Astrocyte (in vitro differentiated cells and primary cell): ENCODE results near the gene SYT4. TPM values are rescaled to one million over a fixed set of nuclear protein-coding genes. Genes with fewer than 3 reads are reported as not detected.

ENCODE experiments used
- DNase-seq: peaks from one replicate; pipeline ENCODE4 v3.0.0-alpha.2; 2010; ENCODE audit warnings: low read depth
- FAIRE-seq: peaks from 2 replicates; lab custom pipeline; 2011; peaks lifted over from hg19 to GRCh38; lab: Jason Lieb, UNC
- H2AFZ ChIP-seq: 2 replicates; pipeline ENCODE4 v1.6.0; 2012; ENCODE audit warnings: low read depth, low read length, inconsistent platforms
- H3K27ac ChIP-seq: 2 replicates; pipeline ENCODE4 v1.5.1; 2011; ENCODE audit warnings: low read depth, low read length, inconsistent platforms
- H3K27me3 ChIP-seq: 2 replicates; pipeline ENCODE4 v1.6.0; 2011; ENCODE audit warnings: low read length, inconsistent platforms; ENCODE audit not compliant: insufficient read depth
- H3K36me3 ChIP-seq: 2 replicates; pipeline ENCODE4 v1.5.1; 2011; ENCODE audit warnings: low read length, inconsistent platforms; ENCODE audit not compliant: insufficient read depth
- H3K4me1 ChIP-seq: 2 replicates; pipeline ENCODE4 v1.5.1; 2011; ENCODE audit warnings: low read length, inconsistent platforms; ENCODE audit not compliant: insufficient read depth
- H3K4me2 ChIP-seq: 2 replicates; pipeline ENCODE4 v1.6.0; 2012; ENCODE audit warnings: low read length, inconsistent platforms
- H3K4me3 ChIP-seq: 2 replicates; pipeline ENCODE4 v1.5.1; 2011; ENCODE audit warnings: low read depth, mild to moderate bottlenecking, low read length, inconsistent platforms; ENCODE audit not compliant: insufficient read depth
- H3K79me2 ChIP-seq: 2 replicates; pipeline ENCODE4 v1.6.0; 2012; ENCODE audit warnings: mild to moderate bottlenecking, low read length, inconsistent platforms; ENCODE audit not compliant: insufficient read depth
- H3K9ac ChIP-seq: 2 replicates; pipeline ENCODE4 v1.6.0; 2012; ENCODE audit warnings: mild to moderate bottlenecking, low read length, inconsistent platforms
- H3K9me3 ChIP-seq: 2 replicates; pipeline ENCODE4 v1.5.1; 2012; ENCODE audit warnings: low read depth, mild to moderate bottlenecking, low read length, inconsistent platforms; ENCODE audit not compliant: insufficient read depth
- H4K20me1 ChIP-seq: 2 replicates; pipeline ENCODE4 v1.6.0; 2012; ENCODE audit warnings: low read length, inconsistent platforms; ENCODE audit not compliant: insufficient read depth
- H3K27ac Mint-ChIP-seq: one replicate; pipeline ENCODE4 v1.8.0; 2021; ENCODE audit warnings: mild to moderate bottlenecking, mixed read lengths; ENCODE audit not compliant: unreplicated experiment
- H3K27me3 Mint-ChIP-seq: one replicate; pipeline ENCODE4 v1.8.0; 2021; ENCODE audit warnings: low read depth, mixed read lengths; ENCODE audit not compliant: unreplicated experiment
- H3K36me3 Mint-ChIP-seq: one replicate; pipeline ENCODE4 v1.8.0; 2021; ENCODE audit warnings: low read depth, mixed read lengths; ENCODE audit not compliant: unreplicated experiment
- H3K4me1 Mint-ChIP-seq: one replicate; pipeline ENCODE4 v1.8.0; 2021; ENCODE audit warnings: low read depth, mixed read lengths; ENCODE audit not compliant: unreplicated experiment
- H3K4me3 Mint-ChIP-seq: one replicate; pipeline ENCODE4 v1.8.0; 2021; ENCODE audit warnings: mild to moderate bottlenecking, moderate library complexity, mixed read lengths; ENCODE audit not compliant: unreplicated experiment
- H3K9me3 Mint-ChIP-seq: one replicate; pipeline ENCODE4 v1.8.0; 2021; ENCODE audit warnings: mild to moderate bottlenecking, mixed read lengths; ENCODE audit not compliant: unreplicated experiment
- CTCF ChIP-seq: IDR thresholded peaks from 2 replicates; pipeline ENCODE4 v1.5.1; 2011; ENCODE audit warnings: low read depth, mild to moderate bottlenecking, inconsistent platforms, low read length, moderate library complexity; ENCODE audit not compliant: insufficient read depth
- EZH2 ChIP-seq: IDR thresholded peaks from 2 replicates; pipeline ENCODE4 v1.6.1; 2012; ENCODE audit warnings: mild to moderate bottlenecking, low read length, inconsistent platforms; ENCODE audit not compliant: insufficient read depth
- total RNA-seq: library from RNA; stranded (reverse); gene quantifications from 2 replicates; pipeline ENCODE4 v1.2.1, GENCODE V29; 2021

The SYT4 gene
- total RNA-seq, 1 donor from 2014 or later = not detected

DNA sequence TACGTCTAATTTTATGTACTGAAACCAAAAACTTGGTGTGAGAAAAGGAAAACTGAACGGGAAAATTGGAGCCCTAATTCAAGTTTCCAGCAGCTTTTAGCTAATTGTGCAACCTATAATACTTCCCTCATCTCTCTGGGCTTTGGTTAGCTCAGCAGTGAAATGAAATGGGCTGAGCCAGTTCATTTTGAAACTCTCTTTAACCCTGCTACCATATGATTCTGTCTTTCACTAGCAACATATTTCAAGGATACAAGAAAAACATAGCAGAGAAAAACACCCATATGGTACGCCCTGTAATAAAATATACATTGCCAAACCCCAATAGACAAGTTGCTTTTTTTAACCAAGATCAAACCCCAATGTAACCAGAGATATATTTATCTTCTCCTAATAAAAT, 799 bp downstream of the SYT4 start:
- no peaks in the 10 kb centered on the region for H3K9me3 Mint-ChIP-seq
- FAIRE-seq (no peak), DNase-seq (no peak)
- H3K27me3 ChIP-seq = peaks cover 8% of the 10 kb centered on the region
- H3K79me2 ChIP-seq = no peaks in the 10 kb centered on the region
- H2AFZ ChIP-seq = no peak overlapping the region
- H3K4me3 ChIP-seq = no peak overlapping the region
- no peaks in the 10 kb centered on the region for H3K4me1 Mint-ChIP-seq
- no peak overlapping the region for H3K27ac ChIP-seq
- H3K36me3 ChIP-seq = no peaks in the 10 kb centered on the region
- H3K27me3 Mint-ChIP-seq = peaks cover 3% of the 10 kb centered on the region
- no peak overlapping the region for H3K4me3 Mint-ChIP-seq
- H3K9ac ChIP-seq = no peak overlapping the region
- H3K27ac Mint-ChIP-seq = no peak overlapping the region
- no peaks in the 10 kb centered on the region for H3K36me3 Mint-ChIP-seq
- H3K4me2 ChIP-seq = no peak overlapping the region
- no peak for TF ChIP-seq CTCF
- no peaks in the 10 kb centered on the region for H3K9me3 ChIP-seq
- H4K20me1 ChIP-seq = no peaks in the 10 kb centered on the region
- no peaks in the 10 kb centered on the region for H3K4me1 ChIP-seq

GRCh38 chr18:43275546-43275945, 1.7 kb downstream of the SYT4 start:
- peaks cover 3% of the 10 kb centered on the region for H3K27me3 Mint-ChIP-seq
- peaks cover 8% of the 10 kb centered on the region for H3K27me3 ChIP-seq
- no peak overlapping the region for H3K27ac Mint-ChIP-seq
- no peak overlapping the region for H3K4me2 ChIP-seq
- no peaks in the 10 kb centered on the region for H3K9me3 Mint-ChIP-seq
- H3K4me3 ChIP-seq = no peak overlapping the region
- no peak for FAIRE-seq
- no peak overlapping the region for H2AFZ ChIP-seq
- no peaks in the 10 kb centered on the region for H3K9me3 ChIP-seq
- TF ChIP-seq CTCF = no peak
- TF ChIP-seq EZH2 = no peak
- no peaks in the 10 kb centered on the region for H3K4me1 ChIP-seq
- no peaks in the 10 kb centered on the region for H3K36me3 ChIP-seq
- no peaks in the 10 kb centered on the region for H3K4me1 Mint-ChIP-seq
- H3K36me3 Mint-ChIP-seq = no peaks in the 10 kb centered on the region
- H3K27ac ChIP-seq = no peak overlapping the region
- H3K4me3 Mint-ChIP-seq = no peak overlapping the region
- DNase-seq = no peak
- no peak overlapping the region for H3K9ac ChIP-seq
- no peaks in the 10 kb centered on the region for H3K79me2 ChIP-seq
- no peaks in the 10 kb centered on the region for H4K20me1 ChIP-seq

GRCh38 chr18:43274526-43274925, 2.8 kb downstream of the SYT4 start:
- Histone ChIP-seq H3K27ac (no peak overlapping the region), H3K4me3 (no peak overlapping the region), H3K4me2 (no peak overlapping the region), H3K27me3 (peaks cover 8% of the 10 kb centered on the region), H3K36me3 (no peaks in the 10 kb centered on the region), H2AFZ (no peak overlapping the region), H3K4me1 (no peaks in the 10 kb centered on the region), H3K9ac (no peak overlapping the region), H3K9me3 (no peaks in the 10 kb centered on the region), H4K20me1 (no peaks in the 10 kb centered on the region), H3K79me2 (no peaks in the 10 kb centered on the region)
- no peaks in the 10 kb centered on the region for H3K36me3 Mint-ChIP-seq
- TF ChIP-seq EZH2 = no peak
- no peak for TF ChIP-seq CTCF
- no peaks in the 10 kb centered on the region for H3K4me1 Mint-ChIP-seq
- H3K27ac Mint-ChIP-seq = no peak overlapping the region
- FAIRE-seq (no peak), DNase-seq (no peak)
- peaks cover 3% of the 10 kb centered on the region for H3K27me3 Mint-ChIP-seq
- H3K4me3 Mint-ChIP-seq = no peak overlapping the region
- H3K9me3 Mint-ChIP-seq = no peaks in the 10 kb centered on the region
